Gastrocnemius medialis (tissue), 4 donors: ENCODE data around the gene TMEM150B. TPM values are rescaled to one million over a fixed set of nuclear protein-coding genes. Genes with fewer than 3 reads are reported as not detected.

Source experiments
- ATAC-seq, 2 donors: fragments of 150-250 bp; one replicate each; pipeline ENCODE4 v1.9.1; 2016
- DNase-seq, 2 donors: peaks; one replicate each; pipeline ENCODE4 v3.0.0-alpha.2; 2019
- H3K27ac ChIP-seq, 4 donors: fragments of 200-600 bp; sonication (generic); 1 replicate in 1 of 4; 2 replicates in 3 of 4; pipeline ENCODE4 v1.5.1; 2016 to 2018; ENCODE audit warnings: mild to moderate bottlenecking in 2 of 4, moderate library complexity in 1 of 4
- H3K27me3 ChIP-seq, 3 donors: fragments of 200-600 bp; sonication (generic) in 2 of 3; 1 replicate in 1 of 3; 2 replicates in 2 of 3; pipeline versions ENCODE4 v1.5.1 to v1.6.0; 2016 to 2019; ENCODE audit warnings: mild to moderate bottlenecking in 1 of 3, moderate library complexity in 1 of 3
- H3K36me3 ChIP-seq, 2 donors: fragments of 200-600 bp; sonication (generic) in 1 of 2; one replicate each; pipeline ENCODE4 v1.5.1; 2017 to 2018
- H3K4me1 ChIP-seq, 2 donors: fragments of 200-600 bp; sonication (generic) in 1 of 2; one replicate each; pipeline ENCODE4 v1.5.1; 2016 to 2017; ENCODE audit warnings: mild to moderate bottlenecking in 2 of 2
- H3K4me3 ChIP-seq, 4 donors: fragments of 200-600 bp; sonication (generic) in 3 of 4; 1 replicate in 1 of 4; 2 replicates in 3 of 4; pipeline ENCODE4 v1.5.1; 2016 to 2019; ENCODE audit warnings: mild to moderate bottlenecking in 2 of 4
- H3K9me3 ChIP-seq, 3 donors: fragments of 200-600 bp; sonication (generic) in 2 of 3; 1 replicate in 1 of 3; 2 replicates in 2 of 3; pipeline ENCODE4 v1.5.1; 2016 to 2019
- CTCF ChIP-seq, 5 experiments: fragments of 450-650 bp in 3 of 5; fragments of 200-600 bp in 2 of 5; sonication (generic) in 2 of 5; IDR thresholded peaks in 4 of 5; conservative IDR thresholded peaks in 1 of 5; 1 replicate in 4 of 5; 2 replicates in 1 of 5; pipeline ENCODE4 v1.5.1; 2016 to 2019; ENCODE audit warnings: antibody characterized with exemption in 5 of 5, mild to moderate bottlenecking in 3 of 5, moderate library complexity in 3 of 5
- POLR2A ChIP-seq, 2 donors: fragments of 450-650 bp; IDR thresholded peaks; one replicate each; pipeline ENCODE4 v1.6.1; 2017; ENCODE audit warnings: antibody characterized with exemption in 2 of 2, mild to moderate bottlenecking in 2 of 2, moderate library complexity in 2 of 2
- in situ Hi-C, 4 donors: fragments of 200-750 bp; cut with MboI; loops; one replicate each; pipeline versions ENCODE4 v1.15.0 to v1.8.0; 2017; ENCODE audit warnings: low sequenced_read_pairs in 4 of 4
- intact Hi-C: fragments of 100-400 bp; cut with DNase I; formaldehyde crosslinking; loops from one replicate; pipeline ENCODE4 v1.15.1; 2023; ENCODE audit warnings: low total_unique reads
- total RNA-seq, 4 donors: library from RNA; depleted of rRNA; stranded (reverse); fragments of >200 nt; gene quantifications; one replicate each; pipeline versions ENCODE4 v1.1.0 to v1.2.3, GENCODE V29; 2016

Gene TMEM150B
- total RNA-seq, 4 donors from 2014 or later = 0.40 to 3.3 TPM; not detected in 2

GRCh38 chr19:55278391-55279135 is 46.6 kb downstream of the TMEM150B start:
- intact Hi-C loops = no loop called here
- Histone ChIP-seq H3K9me3 (no peaks in the 10 kb centered on the region), H3K27ac (no peak overlapping the region), H3K4me3 (peak overlapping the region in 1 of 4 donors; percentile 75), H3K27me3 (peaks cover 0 to 5% (median 0%) of the 10 kb centered on the region in 3 donors), H3K36me3 (peaks cover 0 to 26% of the 10 kb centered on the region in 2 donors), H3K4me1 (peaks cover 7 to 8% of the 10 kb centered on the region in 2 donors)
- DNase-seq (no peak), ATAC-seq (no peak)
- in situ Hi-C loops = loop anchor here in 1 of 4 donors (25.0 kb wide), 1 partner anchor 134 kb away; the partner anchor contains the start of gene UBE2S
- TF ChIP-seq POLR2A (IDR thresholded peaks at IDR 0.05) (no peak), CTCF (IDR thresholded peaks at IDR 0.05 in 4 of 5, conservative IDR thresholded peaks at IDR 0.05 in 1 of 5) (no peak)

- Histone ChIP-seq H3K27me3 (no peaks in the 10 kb centered on the region), H3K4me1 (peaks cover 7 to 8% of the 10 kb centered on the region in 2 donors), H3K36me3 (peaks cover 0 to 37% of the 10 kb centered on the region in 2 donors), H3K27ac (no peak overlapping the region), H3K4me3 (no peak overlapping the region), H3K9me3 (no peaks in the 10 kb centered on the region)
- in situ Hi-C loops (loop anchor here in 1 of 4 donors (25.0 kb wide), 1 partner anchor 135 kb away; the partner anchor contains the start of gene UBE2S), intact Hi-C loops (no loop called here)
- TF ChIP-seq CTCF (IDR thresholded peaks at IDR 0.05 in 4 of 5, conservative IDR thresholded peaks at IDR 0.05 in 1 of 5) (no peak), POLR2A (IDR thresholded peaks at IDR 0.05) (no peak)
- ATAC-seq (no peak), DNase-seq (no peak)
These were observed 47.6 kb downstream of the TMEM150B start for GRCh38 chr19:55277494-55277893.

GRCh38 chr19:55276720-55277430 is 48.3 kb downstream of the TMEM150B start:
- TF ChIP-seq CTCF (IDR thresholded peaks at IDR 0.05 in 4 of 5, conservative IDR thresholded peaks at IDR 0.05 in 1 of 5) (no peak), POLR2A (IDR thresholded peaks at IDR 0.05) (no peak)
- in situ Hi-C loops (loop anchor here in 1 of 4 donors (25.0 kb wide), 1 partner anchor 135 kb away; the partner anchor contains the start of gene UBE2S), intact Hi-C loops (no loop called here)
- Histone ChIP-seq H3K4me1 (peaks cover 7 to 8% of the 10 kb centered on the region in 2 donors), H3K9me3 (no peaks in the 10 kb centered on the region), H3K36me3 (peaks cover 0 to 43% of the 10 kb centered on the region in 2 donors), H3K27ac (no peak overlapping the region), H3K4me3 (no peak overlapping the region), H3K27me3 (no peaks in the 10 kb centered on the region)
- no peak for DNase-seq
- no peak for ATAC-seq

GRCh38 chr19:55275851-55276719 is 49.1 kb downstream of the TMEM150B start:
- Histone ChIP-seq H3K4me1 (peaks cover 7 to 8% of the 10 kb centered on the region in 2 donors), H3K27me3 (no peaks in the 10 kb centered on the region), H3K4me3 (no peak overlapping the region), H3K36me3 (peaks cover 0 to 50% of the 10 kb centered on the region in 2 donors), H3K9me3 (no peaks in the 10 kb centered on the region), H3K27ac (no peak overlapping the region)
- intact Hi-C loops (no loop called here), in situ Hi-C loops (loop anchor here in 1 of 4 donors (25.0 kb wide), 1 partner anchor 136 kb away; the partner anchor contains the start of gene UBE2S)
- no peak for ATAC-seq
- TF ChIP-seq CTCF (IDR thresholded peaks at IDR 0.05 in 4 of 5, conservative IDR thresholded peaks at IDR 0.05 in 1 of 5) (no peak), POLR2A (IDR thresholded peaks at IDR 0.05) (no peak)
- DNase-seq = no peak
